Stimulated activated CD8-positive, alpha-beta memory T cell treated with anti-CD3 and anti-CD28 coated beads, Interleukin-7, amount 100 ng/mL, for 4 hours (primary cell): ENCODE data around the gene MUL1.
"Not testable (repeated sequence)": the region's sequence is repeated elsewhere in the genome, so short reads cannot be mapped to it uniquely, and the experiment has no call there.

Experiments used
- DNase-seq, 2 donors: peaks; one replicate each; pipeline ENCODE4 v3.0.0-alpha.2; 2020; ENCODE audit warnings: low read depth in 2 of 2

MUL1 gene

GRCh38 chr1:20511518-20512428 lies 3.8 kb upstream of the MUL1 start:
- DNase-seq, result no peak

GRCh38 chr1:20508411-20508771 lies 440 bp upstream of the MUL1 start:
- no peak for DNase-seq

- no peak for DNase-seq
Measured at GRCh38 chr1:20507248-20507563, 745 bp downstream of the MUL1 start.

GRCh38 chr1:20505488-20505887 lies 2.5 kb downstream of the MUL1 start:
- no peak for DNase-seq

GRCh38 chr1:20500716-20501115 lies 7.2 kb downstream of the MUL1 start:
- no peak for DNase-seq

GRCh38 chr1:20499718-20500117 lies 8.2 kb downstream of the MUL1 start:
- DNase-seq, result no peak

GRCh38 chr1:20499105-20499504 lies 8.8 kb downstream of the MUL1 start:
- DNase-seq, result no peak

- no peak for DNase-seq
Measured at GRCh38 chr1:20498116-20498515, 9.8 kb downstream of the MUL1 start.

GRCh38 chr1:20497506-20497905 lies 10.4 kb downstream of the MUL1 start:
- DNase-seq, result no peak

- DNase-seq, result not testable (repeated sequence)
Measured at GRCh38 chr1:20496725-20497383, 11.1 kb downstream of the MUL1 start.

GRCh38 chr1:20496241-20496661 lies 11.7 kb downstream of the MUL1 start:
- no peak for DNase-seq

GRCh38 chr1:20495661-20496060 lies 12.3 kb downstream of the MUL1 start:
- DNase-seq, result no peak

GRCh38 chr1:20494609-20495311 lies 13.2 kb downstream of the MUL1 start:
- no peak for DNase-seq

GRCh38 chr1:20493839-20494608 lies 13.9 kb downstream of the MUL1 start:
- DNase-seq, result peak; percentile 49 to 68

- no peak for DNase-seq
Measured at GRCh38 chr1:20493309-20493708, 14.6 kb downstream of the MUL1 start.

GRCh38 chr1:20492751-20493150 lies 15.2 kb downstream of the MUL1 start:
- no peak for DNase-seq

GRCh38 chr1:20491866-20492265 lies 16.1 kb downstream of the MUL1 start:
- DNase-seq, result no peak

GRCh38 chr1:20491178-20491577 lies 16.8 kb downstream of the MUL1 start:
- DNase-seq, result no peak

GRCh38 chr1:20487236-20487590 lies 20.7 kb downstream of the MUL1 start:
- no peak for DNase-seq

GRCh38 chr1:20486457-20487235 lies 21.3 kb downstream of the MUL1 start:
- DNase-seq, result no peak
